ENCODE measurements around the gene SIGLEC9. TPM values are rescaled to one million over a fixed set of nuclear protein-coding genes. Genes with fewer than 3 reads are reported as not detected.

Gene SIGLEC9
- 3.2 TPM for total RNA-seq

DNA sequence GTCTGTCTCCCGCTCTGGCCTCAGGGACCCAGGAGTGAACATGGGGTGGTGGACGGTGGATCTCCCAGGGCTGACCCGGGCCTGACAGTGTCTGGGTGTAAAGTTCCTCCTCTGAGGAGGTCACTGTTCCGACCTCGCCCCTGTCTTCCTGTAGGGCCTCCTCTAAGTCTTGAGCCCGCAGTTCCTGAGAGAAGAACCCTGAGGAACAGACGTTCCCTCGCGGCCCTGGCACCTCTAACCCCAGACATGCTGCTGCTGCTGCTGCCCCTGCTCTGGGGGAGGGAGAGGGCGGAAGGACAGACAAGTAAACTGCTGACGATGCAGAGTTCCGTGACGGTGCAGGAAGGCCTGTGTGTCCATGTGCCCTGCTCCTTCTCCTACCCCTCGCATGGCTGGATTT, at the start of gene SIGLEC9:
SIGLEC9 (plus strand) TSS at position 178 of the 400 bp plus-strand sequence; CDS start at position 247, 69 bp downstream.
- no peak for DNase-seq (ENCODE audit: low spot score)

GRCh38 chr19:51075998-51076397, 48.7 kb upstream of the SIGLEC9 start:
- DNase-seq (ENCODE audit: low spot score): no peak

DNA sequence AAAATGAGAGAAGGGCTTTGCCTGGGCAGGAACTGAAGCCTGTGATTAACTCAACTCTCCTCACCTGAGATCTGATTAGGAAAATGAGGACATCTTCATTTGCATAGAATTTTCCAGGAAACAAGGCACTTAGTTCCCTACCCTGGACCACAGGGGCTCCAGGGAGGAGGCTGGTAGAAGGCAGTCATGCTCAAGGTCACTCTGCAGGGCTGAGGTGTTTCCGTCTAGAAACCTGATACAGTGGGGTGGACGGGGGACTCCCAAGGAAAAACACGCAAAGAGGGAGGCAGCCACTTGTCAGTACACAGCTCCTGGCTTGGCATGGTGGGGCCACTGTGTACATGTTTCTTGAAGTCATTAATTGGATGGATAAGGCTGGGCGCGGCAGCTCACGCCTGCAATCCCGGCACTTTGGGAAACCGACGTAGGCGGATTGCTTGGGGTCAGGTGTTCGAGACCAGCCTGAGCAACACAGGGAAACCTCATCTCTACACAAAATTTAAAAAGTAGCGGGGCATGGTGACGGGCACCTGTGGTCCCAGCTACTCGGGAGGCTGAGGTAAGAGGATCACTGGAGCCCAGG, 48.0 kb upstream of the SIGLEC9 start:
- DNase-seq (ENCODE audit: low spot score): no peak

DNA sequence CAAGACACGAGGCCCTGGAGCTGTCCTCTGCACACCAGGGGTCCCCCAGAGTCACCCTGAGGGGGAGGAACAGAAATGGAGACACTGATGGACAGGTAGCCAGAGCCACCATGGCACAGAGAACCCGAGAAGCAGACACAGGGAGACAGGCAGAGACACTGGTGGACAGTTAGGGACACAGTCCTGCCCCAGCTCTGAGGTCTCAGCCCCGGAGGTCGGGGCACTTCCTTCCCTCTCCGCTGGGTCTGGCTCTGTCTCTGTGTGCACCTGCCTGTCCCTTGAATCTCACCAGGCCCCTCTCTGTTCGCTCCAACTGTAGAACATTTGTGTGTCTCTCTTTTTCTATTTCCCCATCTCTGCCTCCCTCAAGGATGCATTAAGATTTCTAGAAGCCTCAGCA, 46.6 kb upstream of the SIGLEC9 start:
- no peak for DNase-seq (ENCODE audit: low spot score)

DNA sequence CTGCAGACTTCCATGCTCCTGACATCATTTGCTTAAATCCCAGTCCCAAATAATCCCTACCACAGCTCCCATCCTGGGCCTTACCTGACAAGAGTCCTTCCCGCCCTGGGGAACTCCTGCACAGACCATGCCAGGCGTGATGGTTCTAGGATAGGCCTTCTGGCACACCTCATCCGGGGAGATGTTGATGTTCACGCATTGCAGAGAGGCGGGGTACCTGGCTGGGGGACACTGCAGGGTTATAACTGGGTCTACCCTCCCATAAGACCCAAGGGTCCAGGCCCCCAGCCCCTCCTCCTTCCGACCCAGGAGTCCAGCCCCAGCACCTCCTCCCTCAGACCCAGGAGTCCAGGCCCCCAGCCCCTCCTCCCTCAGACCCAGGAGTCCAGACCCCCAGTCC, 46.0 kb upstream of the SIGLEC9 start:
- no peak for DNase-seq (ENCODE audit: low spot score)

DNA sequence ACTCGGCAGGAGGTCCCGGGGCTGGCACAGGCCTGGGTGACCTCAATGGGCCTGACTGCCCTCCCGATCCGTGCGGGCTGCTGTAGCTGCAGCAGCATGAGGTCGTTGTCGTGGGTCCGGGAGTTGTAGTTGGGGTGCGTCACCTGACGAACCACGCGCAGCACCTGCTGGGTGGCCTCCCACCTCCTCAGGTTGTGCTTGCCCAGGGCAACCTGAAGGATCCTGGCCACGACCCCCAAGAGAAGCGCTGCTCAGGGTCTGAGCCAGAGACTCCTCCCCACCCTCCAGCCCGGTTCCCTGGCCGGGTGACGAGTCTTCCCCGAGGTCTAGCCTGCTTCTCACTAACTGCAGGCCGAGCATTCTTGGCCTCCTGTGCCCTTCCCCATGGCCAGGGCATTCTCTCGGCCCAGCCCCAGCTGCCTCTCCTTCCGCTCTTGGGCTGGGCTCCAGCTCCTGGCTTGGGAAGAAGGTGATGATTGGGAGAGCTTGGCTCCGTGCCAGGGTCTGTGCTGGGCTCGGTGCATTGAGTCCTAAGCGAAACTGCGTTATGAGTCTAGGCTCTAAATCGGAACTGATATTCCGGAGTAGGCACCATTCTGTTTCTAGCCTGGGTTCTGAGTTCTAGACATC, 45.1 kb upstream of the SIGLEC9 start:
- DNase-seq (ENCODE audit: low spot score): no peak

DNA sequence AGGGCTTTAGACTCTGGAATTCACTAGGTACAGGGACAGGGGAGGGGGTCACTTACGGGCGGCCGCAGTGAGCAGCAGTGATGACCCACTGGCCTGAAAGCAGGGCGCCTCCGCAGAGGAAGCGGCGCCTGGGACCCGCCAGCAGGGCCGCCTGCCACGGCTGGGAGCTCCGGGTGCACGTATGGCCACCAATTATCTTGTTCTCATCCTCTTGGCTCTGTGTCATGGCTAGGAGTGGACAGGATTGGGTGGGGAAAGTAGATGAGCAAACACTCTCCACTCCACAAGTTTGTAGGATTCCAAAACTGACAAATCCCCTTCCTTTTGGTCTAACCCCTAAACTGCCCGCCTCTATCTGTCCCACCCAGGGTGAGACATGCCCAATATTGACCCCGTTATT, 43.2 kb upstream of the SIGLEC9 start:
- no peak for DNase-seq (ENCODE audit: low spot score)

GRCh38 chr19:51082611-51083010, 42.1 kb upstream of the SIGLEC9 start, which contains the start of gene KLK14:
KLK14 (minus strand) TSS chr19:51082887; CDS start chr19:51082614, 273 bp downstream.
- no peak for DNase-seq (ENCODE audit: low spot score)

- no peak for DNase-seq (ENCODE audit: low spot score)
Observed at GRCh38 chr19:51083181-51083580, 41.5 kb upstream of the SIGLEC9 start.

DNA sequence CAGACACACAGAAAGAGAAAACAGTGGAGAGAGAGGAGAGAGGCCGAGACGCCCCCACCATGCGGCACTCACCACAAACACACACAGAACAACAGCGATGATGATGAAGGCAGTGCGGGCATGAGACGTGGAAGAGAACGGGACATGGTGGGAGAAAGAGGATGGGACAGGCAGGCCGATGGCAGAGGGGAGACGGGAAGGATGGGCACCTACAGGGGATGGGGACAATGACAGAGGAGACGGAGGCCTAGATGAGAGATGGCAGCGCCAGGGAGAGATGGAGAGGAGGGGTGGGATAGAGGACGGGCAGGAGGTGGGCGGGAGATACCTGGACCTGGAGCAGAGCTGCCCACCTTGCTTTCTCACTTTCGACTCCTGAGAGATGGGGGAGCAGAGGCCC, 40.9 kb upstream of the SIGLEC9 start:
- DNase-seq (ENCODE audit: low spot score): no peak

DNA sequence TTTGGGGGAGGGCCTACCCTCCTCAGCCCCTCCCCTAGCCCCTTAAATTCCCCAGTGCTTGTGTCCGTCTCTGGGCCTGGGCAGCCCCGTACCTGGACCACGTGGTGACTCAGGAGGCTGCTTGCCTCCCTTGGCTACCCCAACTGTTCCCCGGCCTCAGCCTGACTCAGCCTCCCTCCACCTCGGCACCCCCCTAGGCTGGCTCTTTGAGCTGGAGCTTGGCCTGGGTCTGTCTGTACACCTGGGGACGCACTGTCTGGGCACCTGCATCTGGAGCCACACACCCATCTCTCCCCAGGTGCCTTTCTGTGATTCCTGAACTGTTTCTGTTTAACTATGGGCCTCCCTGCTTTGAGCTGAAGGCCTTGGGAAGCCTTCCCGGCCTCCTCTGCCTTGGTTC, 40.2 kb upstream of the SIGLEC9 start:
- no peak for DNase-seq (ENCODE audit: low spot score)

GRCh38 chr19:51086153-51086850, 38.4 kb upstream of the SIGLEC9 start:
- DNase-seq (ENCODE audit: low spot score): no peak

GRCh38 chr19:51089786-51090185, 34.9 kb upstream of the SIGLEC9 start:
- DNase-seq (ENCODE audit: low spot score): no peak

DNA sequence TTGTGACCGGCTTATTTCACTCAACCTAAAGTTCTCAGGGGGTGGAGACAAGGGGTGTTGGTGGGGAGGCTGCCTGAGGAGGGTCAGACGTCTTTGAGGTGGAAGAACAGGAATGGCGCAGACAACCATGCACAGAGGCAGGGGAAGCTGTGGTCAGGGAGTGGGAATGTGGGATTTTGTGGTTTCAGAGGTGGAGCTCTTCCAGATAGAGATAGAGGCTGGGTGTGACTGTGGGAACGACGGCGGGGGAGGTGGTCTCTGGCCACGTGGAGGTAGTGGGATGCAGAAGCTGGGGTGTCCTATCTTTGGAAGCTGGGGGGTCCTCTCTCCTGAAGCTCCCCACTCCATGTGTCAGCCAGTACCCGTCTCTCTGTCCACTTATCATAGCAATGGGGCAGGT, 34.2 kb upstream of the SIGLEC9 start:
- DNase-seq (ENCODE audit: low spot score): no peak

GRCh38 chr19:51091126-51091525, 33.6 kb upstream of the SIGLEC9 start:
- no peak for DNase-seq (ENCODE audit: low spot score)

DNA sequence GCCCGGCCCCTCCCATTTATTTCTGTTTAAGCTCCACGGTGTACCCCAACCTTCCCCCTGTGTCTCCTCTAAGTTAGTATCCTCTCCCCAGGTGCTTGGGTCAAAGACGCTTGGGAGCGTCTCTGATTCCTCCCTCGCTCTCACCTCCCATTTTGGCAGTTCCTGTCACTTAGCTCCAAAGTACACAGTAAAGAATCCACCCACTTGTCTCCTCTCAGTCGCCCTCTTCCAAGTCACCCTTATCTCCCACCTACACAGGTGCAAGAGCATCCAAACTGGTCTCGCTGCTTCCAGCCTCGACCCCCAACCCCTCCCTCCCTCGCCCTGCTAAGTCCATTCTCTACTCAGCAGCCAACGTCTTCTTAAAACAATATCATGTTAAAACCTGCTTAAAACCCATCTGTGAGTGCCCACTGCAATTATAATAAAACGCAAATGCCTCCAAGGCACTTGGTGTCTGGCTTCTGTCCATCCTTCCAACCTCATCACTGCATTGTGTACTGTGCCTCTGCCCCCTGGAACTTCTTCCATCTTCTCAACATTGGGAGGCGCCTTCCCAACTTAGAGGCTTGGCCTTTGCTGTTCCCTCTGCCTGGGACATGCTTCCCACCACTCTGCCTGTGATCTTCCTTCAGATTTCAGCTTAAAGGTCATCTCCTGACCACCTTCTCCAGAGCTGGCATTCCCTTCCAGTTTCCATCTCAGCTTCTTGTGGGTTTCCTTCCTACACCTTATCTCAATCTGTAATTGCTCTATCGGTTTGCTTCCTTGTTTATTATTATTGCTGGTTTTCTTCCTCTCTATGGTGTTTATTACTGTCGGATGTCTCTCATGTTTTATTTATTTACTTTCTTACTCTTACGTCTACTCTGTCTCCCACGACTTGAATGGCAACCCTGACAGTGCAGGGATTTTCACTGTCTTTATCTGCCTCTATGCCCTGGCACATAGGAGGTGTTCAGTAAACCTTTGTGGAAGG, 32.5 kb upstream of the SIGLEC9 start:
- DNase-seq (ENCODE audit: low spot score): no peak

DNA sequence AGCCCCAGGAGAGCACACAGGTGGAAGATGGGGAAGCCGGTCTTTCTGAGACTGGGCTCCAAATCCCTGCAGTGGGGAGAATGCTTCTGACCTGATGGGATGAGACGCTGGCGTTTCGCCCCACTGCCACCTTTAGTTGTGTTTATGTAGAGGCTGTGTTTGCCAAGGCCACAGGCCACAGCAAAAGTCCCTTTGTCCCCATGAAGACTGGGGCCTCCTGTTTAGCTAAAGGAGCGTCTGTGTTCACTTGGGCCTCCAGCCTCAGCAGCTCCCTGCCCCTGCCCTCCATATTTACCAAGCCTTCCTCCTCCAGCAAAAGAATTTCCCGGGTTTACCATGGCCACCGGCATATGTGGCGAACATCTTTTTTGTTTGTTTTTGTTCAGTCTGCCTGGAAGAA, 31.6 kb upstream of the SIGLEC9 start:
- no peak for DNase-seq (ENCODE audit: low spot score)

DNA sequence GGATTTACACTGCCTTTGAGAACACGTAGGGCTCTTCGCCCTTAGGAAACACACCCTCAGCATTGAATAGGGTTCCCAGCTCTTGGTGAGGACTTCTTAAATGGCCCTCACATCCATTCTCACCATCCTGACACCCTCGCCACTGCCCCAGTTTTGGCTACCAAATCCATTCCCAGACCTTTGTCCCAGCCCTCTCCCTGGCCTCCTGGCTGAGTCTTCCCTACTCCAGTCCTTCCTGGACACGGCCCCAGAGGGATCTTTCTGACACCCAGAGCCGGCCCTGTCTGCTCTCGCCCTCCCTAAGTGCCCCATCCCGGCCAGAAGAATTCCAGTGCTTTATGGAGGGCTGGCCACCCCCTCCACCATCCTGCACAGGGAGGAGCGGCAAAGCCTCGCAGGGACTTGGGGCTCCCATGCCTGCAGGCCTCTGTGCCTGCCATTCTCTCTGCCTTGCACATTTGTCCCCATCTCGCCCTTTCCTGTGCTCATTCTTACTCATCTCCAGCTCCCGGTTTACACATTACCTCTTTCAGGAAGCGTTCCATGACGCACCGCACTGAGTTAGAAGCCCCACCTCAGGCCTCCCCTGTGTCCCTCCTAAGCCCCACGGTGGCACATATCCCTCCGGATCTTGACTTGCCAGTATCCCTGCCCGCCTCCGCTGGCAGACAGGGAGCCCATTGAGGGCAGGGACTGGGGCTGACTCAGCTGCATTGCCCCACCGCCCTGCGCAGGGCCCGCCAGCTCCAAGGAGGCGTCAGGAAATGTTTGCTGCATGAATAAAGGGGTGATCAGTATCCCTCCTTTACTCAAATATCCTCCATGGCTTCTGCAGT, 31.0 kb upstream of the SIGLEC9 start:
- DNase-seq (ENCODE audit: low spot score): no peak

DNA sequence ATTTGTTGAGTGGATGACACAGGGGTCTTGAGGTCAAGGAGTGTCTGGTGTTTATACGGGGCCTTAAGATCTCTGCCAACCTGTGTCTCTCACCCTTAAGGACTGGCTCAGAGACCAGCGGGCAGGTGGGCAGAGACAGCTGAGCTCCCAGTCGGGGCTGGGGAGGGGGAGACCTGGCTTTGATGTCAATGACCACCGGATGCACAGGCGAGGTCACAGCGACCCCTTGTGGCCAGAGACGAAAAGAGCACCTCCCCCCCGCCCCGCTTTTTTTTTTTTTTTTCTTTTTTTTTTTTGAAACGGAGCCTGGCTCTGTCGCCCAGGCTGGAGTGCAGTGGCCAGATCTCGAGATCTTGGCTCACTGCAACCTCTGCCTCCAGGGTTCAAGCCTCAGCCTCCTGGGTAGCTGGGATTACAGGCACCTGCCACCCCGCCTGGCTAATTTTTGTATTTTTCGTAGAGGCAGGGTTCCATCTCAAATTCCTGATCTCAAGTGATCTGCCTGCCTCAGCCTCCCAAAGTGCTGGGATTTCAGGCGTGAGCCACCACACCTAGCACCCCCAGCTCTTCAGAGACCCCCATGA, 29.9 kb upstream of the SIGLEC9 start:
- no peak for DNase-seq (ENCODE audit: low spot score)

- DNase-seq (ENCODE audit: low spot score): no peak
Observed at GRCh38 chr19:51096473-51097165, 28.1 kb upstream of the SIGLEC9 start.
